ENCODE data around the gene DCLRE1C. TPM values are rescaled to one million over a fixed set of nuclear protein-coding genes. Genes with fewer than 3 reads are reported as not detected.
A peak's percentile ranks its signal among the peaks of the same experiment; 100 is the strongest.

The DCLRE1C gene
- total and polyA plus RNA-seq, 9 of the 15 experiments (the other 6 are each of a cell fraction or from before 2014, with no cell fraction given): 8.8 to 22.2 (median 13.9) TPM

DNA sequence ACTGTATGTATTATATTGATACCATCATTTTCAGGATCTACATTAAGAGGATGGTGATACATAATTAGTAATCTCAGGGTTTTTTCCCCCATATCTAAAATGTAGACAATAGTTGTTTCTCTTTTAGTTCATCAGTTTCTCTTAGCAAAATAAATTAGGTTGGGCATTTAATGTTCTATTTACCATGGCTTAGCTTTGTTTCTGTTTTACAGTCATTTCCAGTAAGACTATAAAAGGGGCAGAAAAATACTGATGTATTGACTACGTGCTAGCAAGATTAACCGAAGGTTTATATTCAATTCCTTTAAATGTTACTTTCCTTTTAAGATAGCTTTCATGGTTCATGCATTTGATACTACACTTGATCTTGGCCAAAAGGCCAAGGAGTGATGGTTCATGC, 49.0 kb downstream of the DCLRE1C start (continued):
- TF ChIP-seq NFYB (IDR thresholded peaks at IDR 0.05; ENCODE audit: extremely low read depth, insufficient read length): no peak
- TF ChIP-seq ILK (tag; IDR thresholded peaks at IDR 0.05; ENCODE audit: borderline replicate concordance, low read depth): no peak
- TF ChIP-seq ESRRA (IDR thresholded peaks at IDR 0.05; ENCODE audit: borderline replicate concordance, low read depth): no peak
- no peak for TF ChIP-seq ZNF507 (tag; conservative IDR thresholded peaks at IDR 0.05)

DNA sequence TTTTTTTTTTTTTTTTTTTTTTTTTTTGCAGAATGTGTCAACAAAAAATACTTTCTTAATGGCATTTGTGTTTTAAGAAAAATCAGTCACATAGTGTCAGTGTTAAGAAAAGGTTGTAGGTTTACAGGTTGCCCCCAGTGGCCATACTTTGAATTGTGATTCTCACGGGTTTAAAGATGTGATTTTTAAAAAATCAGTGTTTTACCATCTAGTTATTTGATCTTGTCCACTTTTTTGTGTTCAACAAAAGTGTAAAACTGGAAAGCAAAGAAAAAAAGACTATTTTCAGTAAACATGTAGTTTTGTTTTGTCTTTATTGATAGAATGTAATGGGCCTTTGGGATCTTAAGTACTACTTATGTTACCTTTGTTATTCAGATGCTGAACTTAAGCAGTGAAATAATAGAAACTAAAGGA, 49.6 kb downstream of the DCLRE1C start:
- H3K9me3 ChIP-seq (replicated peaks; ENCODE audit: control insufficient read depth, insufficient read depth, low read depth, low read length): no peaks in the 10 kb centered on the region
- ATAC-seq: peak; percentile 79
- FAIRE-seq: no peak
- intact Hi-C loops (cut with micrococcal nuclease) (no loop called here), in situ Hi-C loops (cut with MboI) (no loop called here)
- no peaks in the 10 kb centered on the region for H3K27me3 ChIP-seq (ENCODE audit: control insufficient read depth in 2 of 2, insufficient read depth in 2 of 2, low read length in 2 of 2)
- no peaks in the 10 kb centered on the region for H3K4me1 ChIP-seq (replicated peaks in 1 of 2; ENCODE audit: control insufficient read depth in 2 of 2, insufficient read depth in 2 of 2, low read length in 2 of 2)
- no peak overlapping the region for H3K4me2 ChIP-seq (ENCODE audit: insufficient read depth, low read length)
- no peak overlapping the region for H3K4me3 ChIP-seq
- H3K9ac ChIP-seq (ENCODE audit: insufficient read depth in 1 of 2, low read depth in 2 of 2, low read length in 2 of 2): no peak overlapping the region
- 42% methylated on average over 1 of the region's 1 CpG for WGBS (ENCODE audit: insufficient coverage, low coverage, missing lambda C conversion rate)
- H4K20me1 ChIP-seq (replicated peaks; ENCODE audit: control insufficient read depth, insufficient read depth, low read length): no peaks in the 10 kb centered on the region
- H3K27ac ChIP-seq (ENCODE audit: extremely low read depth, low read depth, low read length): no peak overlapping the region
- no peaks in the 10 kb centered on the region for H3K9me1 ChIP-seq (ENCODE audit: control insufficient read depth, insufficient read depth, low read length)
- peak; percentile 30 to 42 (median 42) for DNase-seq (ENCODE audit: extremely low read depth in 1 of 4, low spot score in 3 of 4)
- H3K79me2 ChIP-seq (ENCODE audit: control insufficient read depth, insufficient read depth, low read length): 0 out of 3 replicates have a peak, but pooled peaks cover 3% of the 10 kb centered on the region
- CTCF ChIA-PET (ENCODE audit: low intra/inter-chr PET ratio): no interaction called here
- no peak overlapping the region for H2AFZ ChIP-seq (ENCODE audit: low read depth, low read length)
- H3K36me3 ChIP-seq (ENCODE audit: control insufficient read depth, insufficient read depth, low read length): peaks cover 92% of the 10 kb centered on the region
- no TSS peak for BruUV-seq (replicated peaks)
- POLR2A ChIA-PET: interaction anchor here (0.9 kb wide), 1 partner anchor 21 kb away, joined by 4 read pairs; no protein-coding TSS in a partner anchor
- TF ChIP-seq PHB2 (IDR thresholded peaks at IDR 0.05; ENCODE audit: low read depth) (no peak), ZBTB40 (IDR thresholded peaks at IDR 0.05) (peak; percentile 69), ZBTB40 (CRISPR knock-in tag; IDR thresholded peaks at IDR 0.05) (no peak; the same call in none of the 2 replicates), PHF21A (IDR thresholded peaks at IDR 0.05; ENCODE audit: borderline replicate concordance, low read depth) (peak; percentile 76; the same call in 1 of the 2 replicates), KDM1A (IDR thresholded peaks at IDR 0.05) (peak; percentile 58 to 79), ZNF384 (IDR thresholded peaks at IDR 0.05; ENCODE audit: low read depth, low read length) (peak; percentile 87)
- TF ChIP-seq, protein P1, sequence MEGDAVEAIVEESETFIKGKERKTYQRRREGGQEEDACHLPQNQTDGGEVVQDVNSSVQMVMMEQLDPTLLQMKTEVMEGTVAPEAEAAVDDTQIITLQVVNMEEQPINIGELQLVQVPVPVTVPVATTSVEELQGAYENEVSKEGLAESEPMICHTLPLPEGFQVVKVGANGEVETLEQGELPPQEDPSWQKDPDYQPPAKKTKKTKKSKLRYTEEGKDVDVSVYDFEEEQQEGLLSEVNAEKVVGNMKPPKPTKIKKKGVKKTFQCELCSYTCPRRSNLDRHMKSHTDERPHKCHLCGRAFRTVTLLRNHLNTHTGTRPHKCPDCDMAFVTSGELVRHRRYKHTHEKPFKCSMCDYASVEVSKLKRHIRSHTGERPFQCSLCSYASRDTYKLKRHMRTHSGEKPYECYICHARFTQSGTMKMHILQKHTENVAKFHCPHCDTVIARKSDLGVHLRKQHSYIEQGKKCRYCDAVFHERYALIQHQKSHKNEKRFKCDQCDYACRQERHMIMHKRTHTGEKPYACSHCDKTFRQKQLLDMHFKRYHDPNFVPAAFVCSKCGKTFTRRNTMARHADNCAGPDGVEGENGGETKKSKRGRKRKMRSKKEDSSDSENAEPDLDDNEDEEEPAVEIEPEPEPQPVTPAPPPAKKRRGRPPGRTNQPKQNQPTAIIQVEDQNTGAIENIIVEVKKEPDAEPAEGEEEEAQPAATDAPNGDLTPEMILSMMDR (IDR thresholded peaks at IDR 0.05 in 2 of 3, conservative IDR thresholded peaks at IDR 0.05 in 1 of 3; ENCODE audit: insufficient read depth in 2 of 3, low read depth in 1 of 3, low read length in 3 of 3): peak in 2 of 3 experiments; percentile 25 to 64; a peak in 4 of 6 replicates
